Stimulated activated CD4-positive, alpha-beta T cell treated with anti-CD3 and anti-CD28 coated beads, TNF-alpha, amount 100 ng/mL, for 24 hours (primary cell): ENCODE results near the gene ZNF225.
A peak's percentile ranks its signal among the peaks of the same experiment; 100 is the strongest.
"Not testable (repeated sequence)": the region's sequence is repeated elsewhere in the genome, so short reads cannot be mapped to it uniquely, and the experiment has no call there.

Experiments
- DNase-seq, 3 experiments: peaks; one replicate each; pipeline ENCODE4 v3.0.0-alpha.2; 2020; ENCODE audit warnings: low read depth in 3 of 3

The ZNF225 gene

GRCh38 chr19:44113138-44113783 is at the start of gene ZNF225:
TSS of gene ZNF225 (plus strand) at chr19:44113399. CDS start at chr19:44115828, 2,429 bp downstream.
- peak; percentile 72 to 82 (median 77) for DNase-seq

DNA sequence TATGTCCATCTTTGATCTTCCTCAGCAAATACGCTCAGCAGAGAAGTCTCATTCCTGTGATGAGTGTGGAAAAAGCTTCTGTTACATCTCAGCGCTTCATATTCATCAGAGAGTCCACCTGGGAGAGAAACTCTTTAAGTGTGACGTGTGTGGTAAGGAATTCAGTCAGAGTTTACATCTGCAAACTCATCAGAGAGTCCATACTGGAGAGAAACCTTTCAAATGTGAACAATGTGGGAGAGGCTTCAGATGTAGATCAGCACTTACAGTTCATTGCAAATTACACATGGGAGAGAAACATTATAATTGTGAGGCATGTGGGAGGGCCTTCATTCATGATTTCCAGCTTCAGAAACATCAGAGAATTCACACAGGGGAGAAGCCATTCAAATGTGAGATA is 46.9 kb upstream of the ZNF225 start:
- DNase-seq, result no peak

GRCh38 chr19:44069415-44069814 is 43.8 kb upstream of the ZNF225 start:
- DNase-seq, result no peak

GRCh38 chr19:44071824-44072542 is 41.2 kb upstream of the ZNF225 start, which contains the start of gene ZNF284:
TSS of gene ZNF284 (plus strand) at chr19:44072159. CDS start at chr19:44076390, 4,231 bp downstream.
- peak; percentile 71 to 80 (median 79) for DNase-seq

- DNase-seq, result no peak
These were observed 40.4 kb upstream of the ZNF225 start for GRCh38 chr19:44072543-44073401.

GRCh38 chr19:44076325-44076724 is 36.9 kb upstream of the ZNF225 start:
- no peak for DNase-seq

- no peak for DNase-seq
These were observed 21.1 kb upstream of the ZNF225 start for GRCh38 chr19:44092108-44092507.

GRCh38 chr19:44093931-44094765 is 19.1 kb upstream of the ZNF225 start, which contains the start of gene ZNF224:
TSS of gene ZNF224 (plus strand) at chr19:44094361. CDS start at chr19:44097874, 3,513 bp downstream.
- DNase-seq, result peak; percentile 66 to 82 (median 77)

GRCh38 chr19:44107751-44108150 is 5.4 kb upstream of the ZNF225 start:
- DNase-seq, result no peak

DNA sequence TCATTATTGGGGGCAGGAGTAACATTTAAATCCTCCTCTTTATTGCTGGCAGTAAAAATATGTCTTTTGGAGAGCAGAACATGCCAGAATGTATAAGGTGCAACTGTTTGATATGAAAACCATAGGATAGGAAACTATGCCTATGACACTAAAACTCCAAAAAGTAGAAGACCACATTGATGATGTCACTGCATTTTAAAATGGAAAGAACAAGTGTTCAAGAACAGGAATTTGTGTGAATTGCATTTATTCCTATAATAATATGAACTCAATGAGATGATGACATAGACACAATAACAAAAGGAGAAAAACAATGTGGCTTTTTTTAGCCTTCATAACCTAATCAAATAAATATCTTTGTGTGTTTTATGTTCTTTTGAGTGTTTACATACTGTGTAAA is 3.7 kb upstream of the ZNF225 start:
- DNase-seq, result no peak

- DNase-seq, result no peak
These were observed 1.2 kb upstream of the ZNF225 start for GRCh38 chr19:44111910-44112463.

GRCh38 chr19:44112802-44113137 is 429 bp upstream of the ZNF225 start:
- DNase-seq, result no peak

GRCh38 chr19:44113784-44114390 is 688 bp downstream of the ZNF225 start:
- DNase-seq, result no peak

GRCh38 chr19:44121162-44121561 is 8.0 kb downstream of the ZNF225 start:
- not testable (repeated sequence) for DNase-seq

DNA sequence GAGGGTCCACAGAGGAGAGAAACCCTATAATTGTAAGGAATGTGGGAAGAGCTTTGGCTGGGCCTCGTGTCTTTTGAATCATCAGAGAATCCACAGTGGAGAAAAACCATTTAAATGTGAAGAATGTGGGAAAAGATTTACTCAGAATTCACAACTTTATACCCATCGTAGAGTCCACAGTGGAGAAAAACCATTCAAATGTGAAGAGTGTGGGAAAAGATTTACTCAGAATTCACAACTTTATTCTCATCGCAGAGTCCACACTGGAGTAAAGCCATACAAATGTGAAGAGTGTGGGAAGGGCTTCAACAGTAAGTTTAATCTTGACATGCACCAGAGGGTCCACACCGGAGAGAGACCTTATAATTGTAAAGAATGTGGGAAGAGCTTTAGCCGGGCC is 18.8 kb downstream of the ZNF225 start:
- no peak for DNase-seq

DNA sequence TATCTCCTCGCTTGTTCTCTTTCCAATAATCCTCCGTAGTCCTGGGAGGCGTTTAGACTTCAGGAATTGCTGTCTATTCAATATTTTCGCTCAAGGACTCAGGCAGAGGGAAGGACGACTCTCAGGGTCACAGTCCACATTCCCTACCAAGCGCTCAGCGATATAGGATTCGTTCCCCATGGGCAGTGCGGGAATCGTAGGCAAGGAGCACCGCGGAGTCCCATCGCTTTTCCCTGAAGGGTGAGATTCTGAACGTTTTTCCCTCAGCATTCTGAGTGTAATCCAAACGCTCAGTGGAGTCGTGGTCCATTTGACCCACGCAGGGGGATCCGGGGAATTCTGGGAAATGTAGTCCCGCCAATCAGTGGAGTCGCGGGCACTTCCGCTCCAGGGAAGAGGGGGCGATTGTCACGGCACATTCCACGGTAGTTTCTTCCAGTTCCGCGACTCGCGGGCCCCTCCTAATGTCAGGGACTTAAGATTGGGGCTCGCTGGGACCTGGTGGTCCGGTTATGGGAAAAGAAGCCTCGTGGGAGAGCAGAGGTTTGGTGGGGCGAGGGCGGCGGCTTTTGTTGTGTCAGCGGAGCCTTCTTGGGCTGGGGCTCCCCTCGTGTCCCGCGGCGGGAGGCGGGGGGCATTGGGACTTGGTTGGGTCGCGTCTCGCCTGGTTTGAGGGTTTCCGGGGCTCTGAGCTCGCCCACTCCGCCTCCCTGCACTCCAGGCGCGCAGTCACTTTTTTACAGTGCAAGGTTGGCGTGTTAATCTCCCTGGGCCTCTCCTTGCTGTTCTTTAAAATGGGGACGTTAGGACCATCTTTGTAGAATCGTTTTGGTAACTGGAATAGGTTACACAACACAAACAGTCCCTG is 28.2 kb downstream of the ZNF225 start, which contains the start of gene ZNF234:
Gene ZNF234 (plus strand): TSS at position 364 of the 868 bp plus-strand sequence. CDS start 3,079 bp downstream, outside the sequence.
- peak; percentile 52 to 66 (median 53) for DNase-seq

GRCh38 chr19:44142059-44142433 is 28.8 kb downstream of the ZNF225 start:
- DNase-seq, result no peak

GRCh38 chr19:44149776-44150175 is 36.6 kb downstream of the ZNF225 start:
- DNase-seq, result no peak

DNA sequence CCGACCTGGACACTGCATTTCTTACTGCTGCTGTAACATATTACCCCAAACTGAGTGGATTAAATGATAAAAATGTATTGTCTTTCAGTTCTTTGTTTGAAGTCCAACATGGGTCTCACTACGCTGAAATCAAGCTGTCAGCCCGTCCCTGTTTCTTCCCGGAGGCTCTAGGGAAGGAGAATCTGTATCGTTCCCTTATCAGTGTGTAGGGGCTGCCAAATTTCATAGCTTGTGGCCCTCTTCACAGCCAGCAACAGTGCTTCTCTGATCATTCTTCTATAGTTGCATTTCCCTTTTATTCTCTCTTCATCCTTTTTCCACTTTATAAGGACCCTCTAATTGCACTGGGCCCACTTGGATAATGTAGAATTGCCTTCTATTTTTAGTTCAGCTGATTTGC is 38.3 kb downstream of the ZNF225 start:
- DNase-seq, result no peak

DNA sequence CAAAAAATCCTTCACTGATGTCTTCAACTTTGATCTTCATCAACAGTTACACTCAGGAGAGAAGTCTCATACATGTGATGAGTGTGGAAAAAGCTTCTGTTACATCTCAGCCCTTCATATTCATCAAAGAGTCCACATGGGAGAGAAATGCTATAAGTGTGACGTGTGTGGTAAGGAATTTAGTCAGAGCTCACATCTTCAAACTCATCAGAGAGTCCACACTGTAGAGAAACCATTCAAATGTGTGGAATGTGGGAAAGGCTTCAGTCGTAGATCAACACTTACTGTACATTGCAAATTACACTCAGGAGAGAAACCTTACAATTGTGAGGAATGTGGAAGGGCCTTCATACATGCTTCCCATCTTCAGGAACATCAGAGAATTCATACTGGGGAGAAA is 43.3 kb downstream of the ZNF225 start:
- DNase-seq, result no peak
